Measurements from ENCODE around the gene PIK3C2G. TPM values are rescaled to one million over a fixed set of nuclear protein-coding genes. Genes with fewer than 3 reads are reported as not detected.

PIK3C2G gene
- total RNA-seq, 2 experiments from 2014 or later = not detected

DNA sequence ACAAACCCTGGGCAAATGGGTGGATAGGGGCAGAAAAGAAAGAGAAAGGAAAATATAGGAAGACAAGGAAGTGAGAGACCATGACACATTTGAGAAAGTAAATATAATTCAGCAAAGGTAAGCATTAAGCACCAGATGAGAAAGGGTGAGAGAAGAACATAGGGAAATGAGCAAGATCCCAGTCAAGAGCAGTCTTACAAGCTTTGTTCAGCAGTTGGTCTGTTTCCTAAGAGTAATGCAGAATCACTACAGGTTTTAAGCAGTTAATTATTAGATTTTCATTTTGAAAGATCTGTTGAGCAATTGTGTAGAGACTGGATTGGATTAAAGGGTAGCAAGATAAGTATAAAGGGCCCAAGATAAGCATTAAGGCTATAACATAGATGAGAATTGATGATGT is 330.2 kb downstream of the PIK3C2G start:
- no peak overlapping the region for H3K4me2 ChIP-seq (ENCODE audit: low read length)
- intact Hi-C loops (cut with micrococcal nuclease; ENCODE audit: unreplicated experiment) = no loop called here
- no TSS peak for BruUV-seq (replicated peaks)
- POLR2A ChIA-PET = interaction anchor here (1.3 kb wide), 1 partner anchor 10 kb away, joined by 3 read pairs; no protein-coding TSS in a partner anchor
- no peaks in the 10 kb centered on the region for H3K79me2 ChIP-seq (ENCODE audit: insufficient read depth, low read depth, low read length)
- H2AFZ ChIP-seq (ENCODE audit: low read length) = no peak overlapping the region
- H3K27ac ChIP-seq (ENCODE audit: low read depth, low read length, poor library complexity, severe bottlenecking) = no peak overlapping the region
- CTCF ChIA-PET (ENCODE audit: unreplicated experiment) = no interaction called here
- no peaks in the 10 kb centered on the region for H3K36me3 ChIP-seq (ENCODE audit: insufficient read depth, low read length)
- no peak for TF ChIP-seq EZH2phosphoT487 (IDR thresholded peaks at IDR 0.05; ENCODE audit: borderline replicate concordance, low read depth, low read length)
- TF ChIP-seq CTCF (conservative IDR thresholded peaks at IDR 0.05; ENCODE audit: low read length) = no peak
- no peaks in the 10 kb centered on the region for H3K9me3 ChIP-seq (ENCODE audit: low read length)
- no peaks in the 10 kb centered on the region for H4K20me1 ChIP-seq (ENCODE audit: insufficient read depth, low read length)
- no peaks in the 10 kb centered on the region for H3K4me1 ChIP-seq (ENCODE audit: insufficient read depth, low read length, poor library complexity, severe bottlenecking)
- H3K4me3 ChIP-seq (ENCODE audit: low read depth, low read length, poor library complexity, severe bottlenecking) = no peak overlapping the region
- H3K9me2 ChIP-seq (ENCODE audit: insufficient read depth, low read length) = no peaks in the 10 kb centered on the region
- no peak for DNase-seq (ENCODE audit: low spot score)

- no peaks in the 10 kb centered on the region for H4K20me1 ChIP-seq (ENCODE audit: insufficient read depth, low read length)
- no peak for TF ChIP-seq EZH2phosphoT487 (IDR thresholded peaks at IDR 0.05; ENCODE audit: borderline replicate concordance, low read depth, low read length)
- TF ChIP-seq CTCF (conservative IDR thresholded peaks at IDR 0.05; ENCODE audit: low read length) = no peak
- H3K4me3 ChIP-seq (ENCODE audit: low read depth, low read length, poor library complexity, severe bottlenecking) = no peak overlapping the region
- H3K27ac ChIP-seq (ENCODE audit: low read depth, low read length, poor library complexity, severe bottlenecking) = no peak overlapping the region
- no peaks in the 10 kb centered on the region for H3K9me3 ChIP-seq (ENCODE audit: low read length)
- H3K4me1 ChIP-seq (ENCODE audit: insufficient read depth, low read length, poor library complexity, severe bottlenecking) = no peaks in the 10 kb centered on the region
- DNase-seq (ENCODE audit: low spot score) = no peak
- H3K79me2 ChIP-seq (ENCODE audit: insufficient read depth, low read depth, low read length) = no peaks in the 10 kb centered on the region
- POLR2A ChIA-PET = interaction anchor here (0.6 kb wide), 1 partner anchor 87 kb away, joined by 3 read pairs; no protein-coding TSS in a partner anchor
- intact Hi-C loops (cut with micrococcal nuclease; ENCODE audit: unreplicated experiment) = no loop called here
- no TSS peak for BruUV-seq (replicated peaks)
- H3K9me2 ChIP-seq (ENCODE audit: insufficient read depth, low read length) = no peaks in the 10 kb centered on the region
- no peak overlapping the region for H3K4me2 ChIP-seq (ENCODE audit: low read length)
- no peaks in the 10 kb centered on the region for H3K36me3 ChIP-seq (ENCODE audit: insufficient read depth, low read length)
- no peak overlapping the region for H2AFZ ChIP-seq (ENCODE audit: low read length)
- CTCF ChIA-PET (ENCODE audit: unreplicated experiment) = no interaction called here
Observed at GRCh38 chr12:18595412-18595811, 334.1 kb downstream of the PIK3C2G start.

DNA sequence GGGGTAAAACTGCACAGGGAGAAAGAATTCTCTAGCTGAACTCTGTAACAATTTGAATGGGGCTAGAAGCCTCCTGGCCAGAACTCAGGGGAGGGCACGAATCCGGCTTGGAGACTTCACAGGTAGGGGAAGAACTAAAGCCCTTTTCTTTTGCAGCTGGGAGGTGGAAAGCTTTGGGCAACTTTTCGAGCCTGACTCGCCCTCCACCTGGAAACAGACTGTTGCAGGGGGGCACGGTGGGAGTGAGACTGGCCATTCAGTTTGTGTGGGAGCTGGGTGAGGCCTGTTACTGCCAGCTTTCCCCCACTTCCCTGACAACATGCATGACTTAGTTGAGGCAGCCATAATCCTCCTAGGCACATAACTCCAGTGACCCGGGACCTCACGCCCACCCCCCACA is 340.6 kb downstream of the PIK3C2G start:
- Histone ChIP-seq H3K4me2 (ENCODE audit: low read length) (no peak overlapping the region), H3K27ac (ENCODE audit: low read depth, low read length, poor library complexity, severe bottlenecking) (no peak overlapping the region), H2AFZ (ENCODE audit: low read length) (no peak overlapping the region), H4K20me1 (ENCODE audit: insufficient read depth, low read length) (no peaks in the 10 kb centered on the region), H3K4me3 (ENCODE audit: low read depth, low read length, poor library complexity, severe bottlenecking) (no peak overlapping the region), H3K79me2 (ENCODE audit: insufficient read depth, low read depth, low read length) (no peaks in the 10 kb centered on the region), H3K9me2 (ENCODE audit: insufficient read depth, low read length) (no peaks in the 10 kb centered on the region), H3K9me3 (ENCODE audit: low read length) (no peaks in the 10 kb centered on the region), H3K4me1 (ENCODE audit: insufficient read depth, low read length, poor library complexity, severe bottlenecking) (no peaks in the 10 kb centered on the region), H3K36me3 (ENCODE audit: insufficient read depth, low read length) (no peaks in the 10 kb centered on the region)
- BruUV-seq (replicated peaks) = no TSS peak
- DNase-seq (ENCODE audit: low spot score) = no peak
- ChIA-PET CTCF (ENCODE audit: unreplicated experiment) (no interaction called here), POLR2A (no interaction called here)
- TF ChIP-seq EZH2phosphoT487 (IDR thresholded peaks at IDR 0.05; ENCODE audit: borderline replicate concordance, low read depth, low read length) = no peak
- no peak for TF ChIP-seq CTCF (conservative IDR thresholded peaks at IDR 0.05; ENCODE audit: low read length)
- intact Hi-C loops (cut with micrococcal nuclease; ENCODE audit: unreplicated experiment) = no loop called here
